Activated CD4-positive, alpha-beta T cell treated with anti-CD3 and anti-CD28 coated beads for 24 hours (primary cell): Measurements from ENCODE around the gene NFATC1.
A peak's percentile ranks its signal among the peaks of the same experiment; 100 is the strongest.

Source experiments
- DNase-seq, 2 donors: peaks; one replicate each; pipeline ENCODE4 v3.0.0-alpha.2; 2020; ENCODE audit warnings: low read depth in 2 of 2

NFATC1 gene

DNA sequence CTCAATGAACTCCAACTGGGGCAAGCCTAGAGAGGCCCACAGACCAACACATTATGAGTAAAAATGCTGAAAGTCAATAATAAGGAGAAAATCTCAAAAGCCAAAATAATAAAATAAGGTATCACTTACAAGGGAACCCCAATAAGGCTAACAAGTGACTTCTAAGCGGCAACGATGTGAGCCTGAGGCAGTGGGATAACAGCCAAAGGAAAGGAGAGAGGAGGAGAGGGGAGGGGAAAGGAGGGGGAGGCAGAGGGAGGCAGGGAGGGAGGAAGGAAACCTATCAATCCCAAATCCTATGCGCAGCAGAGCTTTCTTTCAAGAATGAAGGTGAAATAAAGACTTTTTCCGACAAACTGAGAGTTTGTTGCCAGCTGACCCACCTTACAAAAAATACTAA is 6.0 kb upstream of the NFATC1 start:
- no peak for DNase-seq

DNA sequence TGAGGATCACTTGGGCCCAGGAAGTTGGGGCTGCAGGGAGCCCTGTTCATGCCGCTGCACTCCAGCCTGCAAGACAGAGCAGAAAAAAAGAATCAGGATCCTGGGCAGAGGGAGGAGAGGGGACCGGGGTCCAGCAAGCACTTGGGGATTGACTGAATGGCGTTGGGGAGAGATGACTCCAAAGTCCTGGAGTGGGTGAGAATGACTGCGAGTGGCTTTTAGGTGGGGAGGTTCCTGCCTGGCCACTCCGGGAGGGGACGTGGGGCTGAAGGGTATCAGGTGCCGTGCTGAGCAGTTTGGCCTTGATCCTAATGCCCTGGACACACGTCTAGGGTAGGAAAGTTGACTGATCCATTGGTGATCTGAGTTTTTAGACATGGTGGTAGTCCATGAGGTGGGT is 3.5 kb upstream of the NFATC1 start:
- no peak for DNase-seq

DNA sequence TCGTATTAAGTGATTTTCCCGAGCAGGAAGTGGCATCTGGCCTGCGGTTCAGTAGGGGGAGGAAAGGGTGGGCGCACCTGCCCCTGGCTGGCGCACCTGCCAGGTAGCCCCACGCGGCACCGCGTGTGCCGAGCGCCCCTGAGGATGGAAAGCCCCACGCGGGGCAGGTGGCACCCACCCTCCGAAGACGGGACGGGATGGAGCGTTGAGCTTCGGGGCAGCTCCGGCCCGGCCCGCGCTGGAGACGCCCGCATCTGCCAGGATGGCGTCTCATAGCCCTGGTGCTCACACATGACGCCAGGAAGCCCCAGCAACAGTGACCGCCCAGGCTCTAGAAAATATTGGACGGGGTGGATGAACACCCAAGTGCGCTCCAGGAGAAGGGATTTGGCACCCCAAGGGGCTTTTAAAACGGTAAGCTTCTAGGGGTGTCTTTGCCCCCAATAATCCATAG is 2.5 kb upstream of the NFATC1 start:
- no peak for DNase-seq

DNA sequence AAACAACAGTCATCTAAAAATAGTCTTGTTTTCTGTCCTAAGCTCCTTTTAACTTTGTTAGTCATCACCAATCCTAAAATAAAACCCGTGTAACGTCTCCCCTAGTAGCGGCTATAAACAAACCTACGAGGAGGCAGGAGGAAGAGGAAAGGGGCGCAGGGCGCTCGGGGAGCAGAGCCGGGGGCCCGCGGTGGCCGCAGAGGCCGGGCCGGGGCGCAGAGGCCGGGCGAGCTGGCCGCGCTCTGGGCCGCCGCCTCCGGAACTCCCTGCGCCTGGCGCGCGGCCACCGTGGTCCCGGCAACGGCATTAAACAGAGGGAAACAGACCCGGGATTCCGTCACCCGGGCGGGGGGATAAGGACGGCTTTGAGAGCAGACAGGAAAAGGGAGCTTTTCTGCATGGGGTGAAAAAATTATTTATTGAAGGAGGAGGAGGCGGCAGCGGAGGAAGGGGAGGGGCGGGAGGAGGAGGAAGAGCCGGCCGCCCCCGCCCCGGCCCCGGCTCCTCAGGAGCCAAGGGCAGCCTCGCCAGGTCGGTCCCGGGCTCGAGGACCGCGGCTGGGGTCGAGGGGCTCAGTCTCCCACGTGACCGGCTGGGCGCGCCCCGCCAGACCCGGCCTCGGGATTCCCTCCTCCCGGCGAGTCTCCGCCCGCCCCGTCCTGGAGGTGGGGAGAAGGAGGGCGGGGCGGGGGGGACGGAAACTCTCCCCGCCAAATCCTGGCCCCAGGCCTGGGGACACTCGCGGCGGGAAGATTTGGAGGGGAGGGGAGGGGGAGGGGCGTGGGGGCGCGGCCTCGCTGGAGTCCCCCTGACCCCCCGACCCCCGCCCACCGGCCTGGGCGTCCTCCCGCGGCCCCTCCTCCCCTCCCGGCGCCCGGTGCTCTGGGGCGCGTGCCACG is 1.8 kb upstream of the NFATC1 start:
- DNase-seq: no peak

DNA sequence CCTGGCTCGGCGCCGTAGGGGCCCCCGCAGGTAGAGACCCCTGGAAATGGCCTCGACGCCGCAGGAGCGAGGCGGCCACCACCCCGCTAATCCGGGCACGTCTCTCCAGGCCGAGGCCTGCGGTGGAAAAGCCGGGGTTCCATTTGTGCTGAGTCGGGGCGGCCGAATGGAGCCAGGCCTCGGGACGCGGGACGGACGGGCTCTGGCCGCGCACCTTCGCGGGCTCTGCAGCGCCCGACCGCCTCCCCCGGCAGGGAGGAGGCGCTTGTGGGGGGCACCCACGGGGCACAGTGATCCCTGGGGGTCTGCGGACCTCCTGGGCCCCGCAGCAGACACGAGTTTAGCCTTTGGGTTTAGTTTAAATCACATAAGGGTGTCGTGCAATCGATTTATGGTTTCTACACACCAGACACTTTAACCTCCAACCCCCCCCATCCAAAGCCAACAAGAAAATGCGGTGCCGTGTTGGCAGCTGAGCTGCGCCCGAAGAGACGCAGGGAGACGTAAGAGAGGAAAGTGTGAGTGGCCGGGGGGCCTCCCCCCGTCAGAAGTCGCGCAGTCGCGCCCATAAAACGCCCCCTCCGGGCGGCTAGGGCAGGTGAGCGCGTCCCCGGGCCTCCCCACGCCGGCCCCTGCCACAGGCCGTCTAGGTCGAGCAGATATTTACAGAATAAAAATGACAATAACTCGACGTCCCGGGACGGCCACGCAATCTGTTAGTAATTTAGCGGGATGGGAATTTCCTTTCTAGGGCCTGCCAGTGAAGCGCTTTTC is 1.0 kb upstream of the NFATC1 start:
- peak; percentile 58 to 64 for DNase-seq

DNA sequence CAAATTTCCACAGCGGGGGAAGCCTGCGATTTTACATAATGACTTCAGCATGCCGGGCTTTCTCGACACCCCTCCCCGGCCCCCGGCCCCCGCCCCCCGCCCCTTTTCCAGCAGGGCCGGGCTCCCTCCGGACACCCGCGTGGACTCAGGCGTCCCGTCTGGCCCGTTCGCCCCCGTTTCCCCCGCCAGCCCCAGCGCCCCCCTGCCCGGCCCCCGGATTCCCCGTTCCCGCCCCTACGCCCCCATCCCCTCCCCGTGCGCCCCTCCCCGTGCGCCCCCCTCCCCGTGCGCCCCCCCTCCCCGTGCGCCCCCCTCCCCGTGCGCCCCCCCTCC is 456 bp upstream of the NFATC1 start:
- DNase-seq: no peak

DNA sequence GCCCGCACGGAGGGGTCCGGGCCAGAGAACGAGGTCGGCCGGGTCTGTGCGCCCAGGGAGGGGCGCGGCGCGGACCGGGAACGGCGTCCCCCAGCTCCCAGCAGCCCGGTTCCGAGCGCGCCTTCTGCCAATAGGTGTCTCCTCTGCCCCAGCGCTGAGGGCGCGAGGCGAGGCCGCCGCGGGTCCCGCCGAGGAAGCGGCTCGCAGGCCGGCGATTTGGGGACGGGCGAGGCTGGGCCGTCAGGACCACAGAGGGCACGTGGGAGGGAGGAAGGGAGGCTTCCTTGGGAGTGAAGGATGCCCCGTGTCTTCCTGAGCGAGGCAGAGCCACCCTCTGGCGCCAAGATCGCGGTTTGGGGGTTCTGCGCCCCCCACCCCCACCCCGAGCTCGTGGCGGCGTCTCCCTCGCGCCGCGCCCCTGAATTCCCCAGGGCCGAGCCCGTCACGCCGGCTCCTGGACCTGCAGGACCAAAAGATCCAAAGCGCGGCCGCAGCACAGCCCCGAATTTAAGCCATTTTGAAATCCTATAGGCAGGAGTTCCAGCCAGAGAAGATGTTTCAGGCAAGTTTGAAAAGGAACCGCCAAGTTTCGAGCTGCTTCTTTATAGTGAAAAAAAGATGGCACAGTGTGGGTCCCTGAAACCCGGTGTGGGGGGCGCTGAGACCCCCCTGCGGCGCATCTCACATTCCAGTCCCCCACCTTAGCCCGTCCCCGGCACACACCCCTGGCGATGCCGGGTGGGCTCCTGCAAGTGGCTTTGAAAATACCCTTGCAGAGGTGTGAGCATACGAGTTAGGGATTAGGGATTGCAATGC is 909 bp downstream of the NFATC1 start:
- no peak for DNase-seq

DNA sequence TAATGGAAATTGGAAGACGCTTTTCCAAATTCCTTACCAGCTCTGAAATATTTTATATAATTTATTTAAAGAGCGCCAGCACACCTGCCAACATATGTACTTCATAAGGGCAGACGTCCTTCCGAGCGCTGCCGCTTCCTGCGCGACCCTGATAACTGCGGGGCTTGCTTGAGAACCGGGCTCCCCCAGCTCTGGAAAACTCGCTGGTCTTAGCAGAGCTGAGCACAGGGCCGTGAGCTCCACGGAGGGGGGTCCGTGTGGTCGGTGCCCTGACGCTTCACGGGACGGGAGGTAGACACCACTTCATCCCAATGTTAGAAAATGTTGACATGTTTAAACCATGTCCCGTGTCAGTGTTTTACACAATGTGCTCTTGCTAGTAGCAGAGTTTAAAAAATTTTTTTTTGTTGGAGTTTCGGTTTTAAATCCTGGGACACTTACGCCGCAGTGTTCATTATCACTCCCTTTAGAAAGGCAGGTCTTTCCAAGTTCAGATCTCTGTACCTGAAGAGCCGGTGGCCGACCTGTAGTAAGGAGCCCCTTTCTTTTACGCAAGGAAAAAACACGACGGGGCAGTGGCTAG is 1.6 kb downstream of the NFATC1 start:
- no peak for DNase-seq

DNA sequence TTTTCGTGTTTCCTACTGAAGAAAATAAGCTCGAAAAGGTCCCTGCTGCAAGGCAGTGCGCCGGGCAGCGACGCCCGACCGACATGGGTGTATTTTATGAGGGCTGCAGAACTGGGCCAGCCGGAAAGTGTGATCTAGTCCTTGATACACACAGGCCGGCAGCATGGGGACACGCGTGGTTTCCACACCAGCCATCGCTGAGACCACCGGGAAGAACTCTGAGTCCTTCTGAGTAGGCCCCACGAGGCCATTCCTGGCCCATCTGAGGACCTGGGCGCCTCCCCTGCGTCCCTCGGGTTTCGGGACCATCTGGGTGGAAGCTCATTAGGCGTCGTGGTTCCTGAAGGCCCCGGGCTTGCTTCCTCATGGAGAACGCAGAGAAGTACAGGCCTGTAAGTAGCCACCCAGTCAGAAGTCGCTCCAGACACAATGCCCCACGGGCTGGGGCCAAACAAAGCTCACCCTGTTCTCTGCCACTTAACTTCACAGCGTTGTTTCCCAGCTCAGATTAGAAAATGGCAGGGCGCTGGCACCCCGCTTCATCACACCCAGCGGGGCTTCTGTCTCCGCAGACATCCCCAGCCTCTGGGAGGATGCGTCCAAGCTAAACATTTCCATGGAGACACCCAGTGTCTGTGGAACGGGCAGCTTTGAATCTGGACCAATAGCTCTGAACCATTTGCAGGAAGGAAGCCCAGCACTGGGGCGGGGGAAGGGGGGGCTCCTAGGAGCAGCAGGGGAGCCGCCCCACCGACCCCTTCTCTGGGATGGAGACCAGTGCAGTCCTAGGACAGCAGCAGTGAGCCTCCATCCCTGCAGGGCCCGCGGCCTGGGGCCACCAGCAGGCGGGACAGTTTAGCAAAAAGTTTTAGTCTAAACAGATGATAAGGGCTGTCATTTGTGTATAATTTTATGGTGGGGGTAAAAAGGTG is 2.4 kb downstream of the NFATC1 start:
- DNase-seq: no peak

DNA sequence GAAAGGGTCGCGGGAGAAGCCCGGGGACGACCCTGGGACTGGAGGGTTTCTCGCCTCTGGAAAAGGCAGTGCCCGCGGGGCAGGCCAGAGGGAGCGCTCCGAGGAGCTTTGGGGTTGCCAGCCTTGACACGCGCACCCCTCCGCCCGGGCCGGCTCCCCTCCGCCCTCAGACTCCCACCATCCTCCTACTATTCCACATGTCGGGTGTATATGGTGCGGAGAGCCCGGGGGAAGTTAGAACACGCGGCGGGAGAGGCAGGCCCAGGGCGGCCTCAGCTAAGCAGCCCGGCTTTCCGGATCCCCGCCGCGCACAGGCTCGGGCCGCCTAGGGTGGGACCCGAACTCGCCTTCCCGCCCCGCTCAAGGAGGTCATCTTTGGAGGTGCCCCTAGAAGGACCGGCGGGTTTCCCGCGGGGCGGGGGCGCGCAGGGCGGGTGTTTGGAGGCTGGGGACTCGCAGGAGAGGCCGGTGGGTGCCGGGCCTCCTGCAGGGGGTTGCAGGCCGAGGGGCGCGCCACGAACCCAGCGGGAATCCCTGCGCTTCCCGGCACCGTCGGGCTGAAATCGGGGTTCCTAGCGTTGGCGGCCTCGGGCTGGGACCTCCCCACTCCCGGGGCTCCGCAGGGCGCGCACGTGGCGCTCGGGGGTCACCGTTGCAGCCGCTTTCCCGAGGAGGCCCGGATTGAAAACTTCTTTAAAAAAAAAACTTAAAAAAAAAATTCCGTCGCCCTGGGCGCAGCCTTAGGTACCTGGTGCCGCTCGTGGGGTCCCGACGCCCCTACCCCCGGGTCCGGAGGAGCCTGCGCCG is 3.7 kb downstream of the NFATC1 start:
- DNase-seq: no peak

DNA sequence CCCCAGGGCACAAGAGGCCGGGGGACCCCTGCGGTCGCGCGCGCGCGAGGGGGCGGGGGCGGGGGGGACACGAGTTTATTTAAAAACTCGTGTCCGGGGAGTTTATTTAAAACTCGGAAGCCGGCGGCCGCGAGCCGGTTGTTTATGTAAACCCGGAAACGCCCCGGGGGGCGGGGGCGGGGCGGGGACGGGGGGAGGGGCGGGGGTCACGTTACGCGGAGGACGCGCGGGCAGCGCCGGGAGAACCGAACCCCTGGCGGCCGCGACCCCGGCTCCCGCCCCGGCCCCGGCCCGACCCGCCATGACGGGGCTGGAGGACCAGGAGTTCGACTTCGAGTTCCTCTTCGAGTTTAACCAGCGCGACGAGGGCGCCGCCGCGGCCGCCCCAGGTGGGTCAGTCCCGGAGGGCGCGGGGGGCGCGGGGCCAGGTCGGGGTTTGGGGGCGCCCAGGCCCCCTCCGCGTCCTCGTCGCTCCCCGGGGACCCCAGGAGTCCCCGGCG is 4.4 kb downstream of the NFATC1 start:
- no peak for DNase-seq

DNA sequence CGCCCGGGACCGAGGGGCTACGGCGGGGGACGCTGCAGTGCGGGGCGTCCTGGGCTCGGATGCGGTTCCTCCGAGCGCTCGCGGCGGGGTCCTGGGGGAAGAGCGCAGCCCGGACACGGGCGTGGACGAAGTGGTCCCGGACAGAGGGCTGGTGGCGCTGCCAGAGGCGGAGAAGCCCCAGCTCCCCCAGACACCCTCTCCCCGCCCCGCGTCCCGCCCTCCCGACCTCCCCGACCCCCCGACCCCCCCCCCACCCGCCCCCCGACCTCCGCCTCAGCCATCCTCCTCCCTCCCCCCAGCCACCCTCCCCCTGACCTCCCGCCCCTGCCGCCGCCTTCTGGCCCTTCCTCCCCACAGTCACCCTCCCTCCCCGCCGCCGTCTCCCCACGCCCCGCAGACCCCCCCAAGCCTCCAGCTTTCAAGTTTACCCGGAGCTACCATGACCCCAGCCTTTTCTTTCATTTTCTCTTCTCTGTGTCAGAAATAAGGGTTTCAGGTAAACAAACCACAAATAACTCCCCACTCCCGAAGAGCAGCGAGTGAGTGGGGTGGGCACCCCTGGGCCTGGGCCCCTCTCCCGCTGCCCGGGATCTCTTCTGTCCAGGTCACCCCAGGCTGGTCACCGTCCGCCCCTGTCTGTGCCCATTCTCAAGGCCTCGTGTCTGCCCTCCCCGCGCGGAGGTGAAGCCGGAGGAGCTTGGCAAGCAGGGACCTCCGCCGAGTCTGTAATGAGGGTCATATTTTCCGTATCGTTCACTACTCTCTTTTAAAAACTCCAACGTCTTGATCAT is 5.1 kb downstream of the NFATC1 start:
- DNase-seq: no peak

DNA sequence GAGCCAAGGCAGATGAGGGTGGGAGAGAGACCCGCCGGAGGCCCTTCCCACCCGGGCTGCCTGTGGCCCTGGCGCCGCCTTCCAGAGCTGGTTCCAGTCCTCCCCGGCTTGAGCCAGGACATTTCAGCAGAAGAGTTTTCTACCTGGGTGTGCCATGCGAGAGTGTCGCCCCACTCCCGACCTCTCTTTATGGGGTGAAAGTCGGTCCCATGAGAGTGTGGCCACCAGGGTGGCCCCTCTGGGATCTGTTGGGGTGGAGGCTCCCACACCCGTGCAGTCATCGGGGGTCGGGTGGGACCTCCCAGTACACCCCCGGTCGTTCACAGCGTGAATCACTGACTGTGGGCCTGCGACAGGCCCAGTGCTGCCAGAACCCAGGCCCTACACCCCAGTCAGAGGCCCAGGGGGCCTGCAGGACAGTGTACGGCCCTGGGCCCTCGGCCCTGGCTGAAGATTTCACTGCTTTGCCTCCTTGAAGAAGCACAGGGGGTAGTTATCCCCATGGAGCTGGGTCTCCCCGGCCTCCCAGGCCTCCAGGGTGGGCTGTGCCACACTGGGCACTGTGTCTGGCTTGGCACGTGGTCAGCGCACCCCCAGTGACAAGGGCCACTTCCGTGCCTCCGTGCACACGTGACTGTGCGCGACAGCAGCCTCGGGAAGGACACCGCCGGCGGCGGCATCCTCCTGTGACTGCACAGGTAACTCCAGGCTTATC is 5.9 kb downstream of the NFATC1 start:
- no peak for DNase-seq

DNA sequence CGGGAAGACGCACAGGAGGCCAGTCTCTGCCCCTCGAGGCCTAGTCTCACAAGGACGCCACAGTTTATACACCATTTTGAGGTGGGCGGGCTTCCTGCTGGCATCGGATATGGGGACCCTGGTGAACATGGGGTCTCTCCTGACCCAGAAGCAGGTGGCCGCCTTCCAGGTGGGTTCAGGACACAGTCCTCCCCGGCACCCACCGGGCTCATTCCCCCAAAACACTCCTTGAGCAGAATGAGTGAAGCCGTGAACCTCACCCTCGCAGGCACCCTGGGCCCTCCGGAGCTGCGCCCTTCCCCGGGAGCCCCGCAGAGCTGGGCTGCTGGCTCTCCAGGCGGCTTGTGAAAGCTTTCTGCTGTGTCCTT is 6.5 kb downstream of the NFATC1 start:
- DNase-seq: no peak

DNA sequence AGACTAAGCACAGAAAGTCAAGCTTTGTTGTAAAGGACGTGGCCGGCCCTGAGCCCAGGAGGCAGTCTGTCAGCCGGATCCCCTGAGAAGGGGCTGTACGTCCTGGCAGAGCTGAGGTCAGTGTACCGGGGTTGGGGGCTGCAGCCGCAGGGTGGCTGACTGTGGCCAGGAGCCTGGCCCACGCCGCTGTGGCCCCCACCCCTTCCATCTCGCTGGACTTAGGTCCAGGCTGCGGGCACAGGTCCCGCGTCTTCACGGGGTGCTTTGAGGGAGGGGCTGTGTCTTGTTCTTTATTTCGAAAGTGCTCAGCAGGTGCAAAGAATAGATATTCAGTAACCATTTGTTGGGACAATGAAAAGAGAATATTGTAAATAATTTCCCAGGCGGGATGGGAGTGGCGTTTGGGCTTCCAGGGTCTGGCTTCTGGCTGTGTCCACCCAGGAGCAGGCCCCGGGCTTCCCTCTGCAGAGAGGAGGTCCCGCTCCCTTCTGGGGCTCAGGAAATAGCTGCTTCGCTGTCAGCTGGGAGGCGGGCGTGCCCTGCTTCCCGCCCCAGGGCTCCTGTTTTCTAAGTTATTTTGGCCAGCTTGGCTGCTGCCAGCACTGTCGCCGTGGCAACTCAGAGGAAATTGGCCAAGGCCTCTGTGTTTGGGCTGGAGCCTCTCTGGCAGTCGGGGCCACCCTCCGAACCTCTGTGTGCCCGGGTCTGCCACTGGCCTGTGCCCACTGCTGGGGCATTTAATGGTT is 7.4 kb downstream of the NFATC1 start:
- DNase-seq: no peak

DNA sequence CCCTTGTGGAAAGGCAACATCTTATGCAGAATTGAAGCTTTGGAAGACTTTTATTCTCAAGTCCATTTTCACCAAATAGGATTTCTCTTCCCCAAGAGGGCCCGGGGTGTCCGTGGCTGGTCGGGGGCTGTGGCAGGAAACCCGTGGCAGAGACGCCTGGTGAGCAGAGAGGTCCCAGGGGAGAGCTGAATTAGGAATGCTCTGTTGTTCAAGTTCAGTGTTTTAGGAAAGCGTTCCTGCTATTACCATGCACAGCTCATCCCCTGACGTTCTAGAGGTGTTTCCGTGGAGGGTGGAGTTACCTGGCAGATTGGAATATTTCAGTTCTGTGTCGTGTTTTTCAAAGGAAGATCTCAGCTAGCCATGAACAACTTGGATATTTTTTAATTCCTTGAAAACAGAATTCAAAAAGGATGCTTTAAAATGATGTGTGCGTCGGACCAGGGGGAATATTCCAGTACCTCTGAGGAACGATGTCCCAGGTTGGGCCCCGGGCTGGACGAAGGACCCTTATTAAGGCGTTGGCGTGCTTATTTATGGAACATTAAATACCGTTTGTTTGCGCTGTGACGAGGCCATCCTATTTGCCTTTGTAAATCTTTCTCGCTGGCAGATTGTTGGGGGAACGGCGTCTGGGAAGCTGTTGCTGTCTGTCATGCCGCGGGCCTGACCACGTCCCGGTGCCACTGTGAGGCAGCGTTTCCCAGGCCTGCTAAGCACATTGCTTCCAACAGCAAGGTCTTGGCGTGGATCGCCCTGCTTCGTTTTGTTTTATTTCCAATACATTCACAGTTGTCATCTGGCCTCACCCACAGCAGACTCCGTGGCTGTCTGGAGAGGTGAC is 8.2 kb downstream of the NFATC1 start:
- no peak for DNase-seq

DNA sequence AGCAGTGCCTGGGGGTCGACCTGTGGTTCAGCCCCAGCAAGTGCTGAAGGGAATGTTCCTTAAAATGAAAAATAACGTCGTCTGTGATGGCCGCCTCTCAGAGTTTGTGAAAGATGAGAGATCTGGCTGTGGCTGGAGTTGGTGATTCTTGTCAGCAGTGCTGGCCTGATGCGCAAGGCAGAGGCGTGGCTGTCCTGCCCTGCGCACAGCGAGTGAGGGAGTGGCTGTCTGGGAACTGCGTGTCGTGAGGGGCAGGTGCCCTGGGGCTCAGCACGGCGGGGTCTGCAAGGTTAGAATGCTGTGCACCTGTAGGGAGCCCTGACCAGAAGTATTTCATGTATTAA is 8.8 kb downstream of the NFATC1 start:
- DNase-seq: no peak
